Hematopoietic multipotent progenitor cell (in vitro differentiated cells): ENCODE results near the gene MRPL55. TPM values are rescaled to one million over a fixed set of nuclear protein-coding genes. Genes with fewer than 3 reads are reported as not detected.
A peak's percentile ranks its signal among the peaks of the same experiment; 100 is the strongest.

Source experiments
- DNase-seq, 3 donors: peaks; one replicate each; pipeline ENCODE4 v3.0.0-alpha.2; 2011 to 2015; ENCODE audit warnings: low read depth in 2 of 3, low spot score in 2 of 3
- total RNA-seq: library from RNA; depleted of rRNA; stranded (reverse); fragments of >200 nt; gene quantifications from one replicate; pipeline ENCODE4 v1.2.3, GENCODE V29; 2012

The MRPL55 gene
- total RNA-seq = 82.7 TPM

DNA sequence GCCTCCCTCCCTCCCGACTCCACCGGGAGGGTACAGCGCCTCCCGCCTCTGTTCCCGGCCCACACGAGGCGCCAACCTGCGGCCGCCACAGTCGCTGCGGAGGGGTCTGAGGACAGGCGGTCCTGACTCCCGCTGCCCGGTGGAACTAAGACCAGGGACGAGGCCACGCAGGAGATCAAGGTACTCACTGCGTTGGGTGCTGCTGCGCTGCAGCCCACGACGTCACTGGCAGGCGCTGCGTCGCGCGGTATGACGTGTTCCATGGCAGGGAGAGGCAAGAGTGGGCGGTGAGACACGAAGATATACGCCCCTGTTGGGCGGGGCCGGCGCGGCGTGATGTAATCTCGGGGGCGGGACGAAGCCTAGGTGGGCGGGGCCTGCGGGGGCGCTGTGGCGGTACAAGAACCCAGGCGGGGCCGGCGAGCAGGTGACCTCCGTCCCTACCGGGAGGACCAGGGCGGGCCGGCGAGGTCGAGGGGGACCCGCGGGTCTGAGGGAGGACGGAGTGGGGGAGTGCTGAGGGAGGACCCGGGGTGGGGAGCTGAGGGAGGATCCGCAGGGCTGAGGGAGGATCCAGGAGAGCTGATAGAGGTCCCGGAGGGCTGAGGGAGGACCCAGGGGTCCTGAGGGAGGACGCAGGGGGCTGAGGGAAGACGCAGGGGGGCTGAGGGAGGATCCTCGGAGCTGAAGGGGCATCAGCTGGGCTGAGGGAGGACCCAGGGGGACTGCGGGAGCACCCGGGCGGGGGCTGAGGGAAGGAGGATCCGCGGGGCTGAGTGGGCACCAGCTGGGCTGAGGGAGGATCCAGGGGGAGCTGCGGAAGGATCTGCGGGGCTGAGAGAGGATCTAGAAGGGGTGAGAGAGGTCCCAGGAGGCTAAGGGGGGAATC is at the start of gene MRPL55:
MRPL55 (minus strand) TSS at position 227 of the 889 bp plus-strand sequence. CDS start 1,039 bp downstream, outside the sequence.
- peak; percentile 94 to 99 (median 97) for DNase-seq

DNA sequence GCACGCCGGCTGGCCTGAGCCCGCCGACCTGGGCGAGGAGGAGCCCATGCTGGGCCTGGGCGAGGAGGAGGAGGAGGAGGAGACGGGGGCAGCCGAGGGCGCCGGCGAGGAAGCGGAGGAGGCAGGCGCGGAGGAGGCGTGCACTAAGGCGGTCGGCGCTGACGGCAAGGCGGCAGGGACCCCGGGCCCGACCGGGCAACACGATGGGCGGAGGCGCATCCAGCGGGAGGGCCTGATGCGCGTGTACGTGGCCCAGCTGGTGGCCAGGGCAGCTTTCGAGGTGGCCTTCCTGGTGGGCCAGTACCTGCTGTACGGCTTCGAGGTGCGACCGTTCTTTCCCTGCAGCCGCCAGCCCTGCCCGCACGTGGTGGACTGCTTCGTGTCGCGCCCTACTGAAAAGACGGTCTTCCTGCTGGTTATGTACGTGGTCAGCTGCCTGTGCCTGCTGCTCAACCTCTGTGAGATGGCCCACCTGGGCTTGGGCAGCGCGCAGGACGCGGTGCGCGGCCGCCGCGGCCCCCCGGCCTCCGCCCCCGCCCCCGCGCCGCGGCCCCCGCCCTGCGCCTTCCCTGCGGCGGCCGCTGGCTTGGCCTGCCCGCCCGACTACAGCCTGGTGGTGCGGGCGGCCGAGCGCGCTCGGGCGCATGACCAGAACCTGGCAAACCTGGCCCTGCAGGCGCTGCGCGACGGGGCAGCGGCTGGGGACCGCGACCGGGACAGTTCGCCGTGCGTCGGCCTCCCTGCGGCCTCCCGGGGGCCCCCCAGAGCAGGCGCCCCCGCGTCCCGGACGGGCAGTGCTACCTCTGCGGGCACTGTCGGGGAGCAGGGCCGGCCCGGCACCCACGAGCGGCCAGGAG is 49.3 kb upstream of the MRPL55 start:
- no peak for DNase-seq

DNA sequence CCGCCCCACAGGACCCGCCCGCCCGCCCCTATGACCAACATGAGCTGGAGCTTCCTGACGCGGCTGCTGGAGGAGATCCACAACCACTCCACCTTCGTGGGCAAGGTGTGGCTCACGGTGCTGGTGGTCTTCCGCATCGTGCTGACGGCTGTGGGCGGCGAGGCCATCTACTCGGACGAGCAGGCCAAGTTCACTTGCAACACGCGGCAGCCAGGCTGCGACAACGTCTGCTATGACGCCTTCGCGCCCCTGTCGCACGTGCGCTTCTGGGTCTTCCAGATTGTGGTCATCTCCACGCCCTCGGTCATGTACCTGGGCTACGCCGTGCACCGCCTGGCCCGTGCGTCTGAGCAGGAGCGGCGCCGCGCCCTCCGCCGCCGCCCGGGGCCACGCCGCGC is 48.6 kb upstream of the MRPL55 start:
- DNase-seq = no peak

DNA sequence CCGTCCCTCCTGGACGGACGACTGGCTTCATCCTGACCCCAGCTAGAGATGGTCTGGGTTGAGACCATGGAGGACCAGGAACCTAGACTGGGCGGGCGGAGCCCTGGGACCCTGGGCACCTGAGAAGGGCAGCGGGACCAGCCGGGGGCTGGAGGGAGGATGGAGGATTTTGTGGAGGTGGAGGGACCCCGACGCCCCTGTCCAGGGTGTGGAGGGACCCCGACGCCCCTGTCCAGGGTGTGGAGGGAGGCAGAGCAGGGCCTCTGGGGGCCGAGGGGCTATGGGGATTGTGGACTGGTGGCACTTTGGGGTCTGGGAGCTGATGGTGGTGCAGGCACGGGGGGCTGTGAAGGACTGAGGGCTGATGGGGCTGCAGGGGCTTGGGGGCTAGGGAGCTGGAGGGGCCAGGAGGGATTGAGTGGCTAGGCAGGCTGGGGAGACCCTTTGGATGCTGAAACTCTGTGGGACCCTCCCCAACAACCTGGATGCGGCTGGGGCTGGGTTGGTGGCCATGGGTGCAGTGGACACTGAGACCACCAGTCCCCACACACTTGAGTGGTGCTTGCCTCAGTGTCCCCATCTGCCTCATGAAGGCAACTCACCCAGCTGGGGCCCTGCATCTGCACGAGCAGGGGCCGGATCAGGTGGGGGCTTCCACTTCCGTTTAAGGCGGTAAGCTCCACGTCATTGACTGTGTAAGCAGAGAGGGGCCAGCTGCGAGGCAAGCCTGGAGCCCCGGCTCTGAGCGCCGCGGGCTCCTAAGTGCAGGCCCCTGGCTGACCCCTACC is 48.0 kb upstream of the MRPL55 start:
- peak in 1 of 3 donors; percentile 50 for DNase-seq

DNA sequence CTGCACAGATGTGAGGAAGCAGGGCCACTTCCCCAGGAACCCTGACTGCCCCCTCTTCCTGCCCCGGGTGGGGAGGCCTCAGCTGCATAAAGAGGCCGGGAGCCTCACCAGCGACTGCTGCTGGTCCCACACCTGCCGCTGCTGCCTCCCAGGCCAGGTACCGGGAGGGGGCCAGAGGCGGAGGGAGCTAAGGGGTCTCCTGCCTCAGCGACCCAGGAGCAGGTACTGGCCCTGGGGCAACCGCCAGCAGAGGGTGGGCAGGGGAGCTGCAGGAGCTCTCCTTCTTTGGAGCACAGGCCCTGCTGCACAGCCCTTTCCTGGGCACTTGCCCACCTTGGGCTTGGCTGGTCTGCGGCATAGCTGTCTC is 47.4 kb upstream of the MRPL55 start:
- DNase-seq = peak in 1 of 3 donors; percentile 68

DNA sequence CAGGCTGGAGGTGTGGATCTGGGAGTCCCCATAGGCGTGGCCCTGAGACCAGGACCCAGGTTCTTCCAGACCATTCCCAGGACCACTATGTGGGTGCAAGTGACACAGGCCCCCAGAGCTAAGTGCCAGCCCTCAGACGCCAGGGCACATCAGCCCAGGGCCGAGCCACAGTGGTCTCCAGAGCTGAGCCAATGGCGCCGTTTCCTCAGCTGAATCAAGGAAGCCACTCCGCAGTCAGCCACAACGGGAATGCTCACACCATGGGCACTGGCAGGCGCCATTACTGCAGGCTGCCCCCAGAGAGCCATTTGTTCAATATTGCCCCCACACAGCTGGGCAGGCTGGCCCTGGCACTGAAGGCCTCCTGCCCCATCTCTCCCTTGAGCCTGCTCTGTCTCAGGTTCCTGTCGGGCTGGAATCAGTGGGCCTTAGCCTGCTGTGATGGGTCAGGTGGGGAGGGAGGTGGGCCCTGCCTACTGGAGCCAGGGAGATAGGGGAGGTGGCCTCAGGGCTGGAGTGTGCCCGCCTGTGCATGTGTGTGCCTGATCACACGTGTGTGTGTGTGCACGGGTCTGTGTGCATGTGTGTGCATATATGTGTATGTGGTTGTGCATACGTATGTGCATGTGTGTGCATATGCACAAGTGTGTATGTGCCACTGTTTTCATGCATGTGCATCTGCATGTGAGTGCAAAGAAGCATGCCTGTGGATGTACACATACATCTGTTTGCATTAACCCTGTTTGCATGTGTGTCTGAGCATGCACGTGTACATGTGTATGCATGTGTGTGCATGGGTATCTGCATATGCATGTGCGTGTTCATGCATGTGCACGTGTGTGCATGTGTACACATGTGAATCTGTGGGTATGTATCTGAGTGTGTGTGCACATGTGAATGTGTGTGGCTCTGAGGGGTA is 46.8 kb upstream of the MRPL55 start:
- DNase-seq = no peak

DNA sequence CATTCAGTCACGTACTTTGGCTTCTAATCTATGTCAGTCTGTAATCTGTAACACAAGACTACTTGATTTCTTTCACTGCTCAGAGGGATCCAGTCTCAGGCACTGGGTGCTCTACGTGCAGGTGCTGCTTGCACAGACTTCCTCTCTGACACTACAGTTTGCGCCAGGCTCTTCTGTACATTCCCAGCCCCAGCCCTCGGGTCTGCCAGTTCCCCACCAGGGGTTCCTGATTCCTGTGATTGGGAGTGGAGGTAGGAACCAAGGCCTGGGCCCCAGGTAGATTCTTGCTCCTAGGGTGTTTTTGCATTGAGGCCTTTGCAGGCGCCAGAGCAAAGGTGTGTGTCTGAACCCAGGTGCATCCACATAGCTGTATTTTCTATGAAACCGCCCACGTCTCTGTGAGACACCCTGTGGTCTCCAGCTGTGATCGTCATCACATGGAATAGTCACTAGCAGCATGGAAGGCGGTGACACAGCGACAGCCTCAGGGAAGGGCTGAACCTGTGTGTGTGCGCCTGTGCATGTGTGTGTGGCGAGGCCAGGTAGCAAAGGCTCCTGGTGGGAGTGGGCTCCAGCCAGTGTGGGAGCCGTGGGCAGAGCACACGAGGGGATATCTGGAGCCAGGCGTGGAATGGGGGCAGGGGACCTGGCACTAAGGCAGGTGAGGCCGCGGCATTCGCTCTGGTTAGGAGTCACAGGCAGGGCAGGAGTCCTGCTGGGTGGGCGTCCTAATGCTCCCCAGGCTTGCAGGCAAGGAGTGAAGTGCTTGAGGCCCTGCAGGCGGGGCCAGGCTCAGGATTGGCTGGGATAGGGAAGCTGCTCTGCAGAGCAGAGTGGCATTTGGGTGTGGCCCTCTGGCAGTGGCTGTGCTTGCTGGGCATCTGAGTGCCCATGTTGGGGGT is 45.8 kb upstream of the MRPL55 start:
- no peak for DNase-seq

DNA sequence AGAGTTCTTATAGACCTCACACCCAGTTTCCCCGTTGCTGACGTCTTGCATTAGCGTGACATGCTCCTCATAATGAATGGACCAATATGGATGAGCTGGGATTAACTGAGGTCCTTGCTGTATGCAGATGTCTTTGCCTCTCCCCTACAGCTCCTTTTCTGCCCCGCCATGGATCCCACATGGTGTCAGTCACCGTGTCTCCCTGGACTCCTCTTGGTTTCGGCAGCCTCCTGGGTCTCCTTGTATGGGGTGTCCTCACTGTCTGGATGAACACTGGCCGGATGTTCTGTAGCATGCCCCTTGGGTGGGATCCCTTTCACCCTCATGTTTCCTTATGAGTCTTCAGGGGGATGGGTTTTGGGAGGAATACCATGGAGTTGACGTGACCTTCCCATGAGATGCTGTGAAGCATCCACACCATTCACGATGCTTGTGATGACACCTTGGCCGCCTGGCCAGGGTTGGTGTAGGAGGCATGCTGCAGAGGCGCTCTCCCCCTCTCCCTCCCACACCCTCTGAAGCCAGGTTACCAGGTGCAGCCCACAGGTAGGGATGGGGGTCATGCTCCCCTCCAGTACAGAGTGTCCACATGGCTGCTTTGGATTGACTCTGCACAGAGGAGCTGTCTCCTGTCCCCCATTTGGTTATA is 45.0 kb upstream of the MRPL55 start:
- no peak for DNase-seq

DNA sequence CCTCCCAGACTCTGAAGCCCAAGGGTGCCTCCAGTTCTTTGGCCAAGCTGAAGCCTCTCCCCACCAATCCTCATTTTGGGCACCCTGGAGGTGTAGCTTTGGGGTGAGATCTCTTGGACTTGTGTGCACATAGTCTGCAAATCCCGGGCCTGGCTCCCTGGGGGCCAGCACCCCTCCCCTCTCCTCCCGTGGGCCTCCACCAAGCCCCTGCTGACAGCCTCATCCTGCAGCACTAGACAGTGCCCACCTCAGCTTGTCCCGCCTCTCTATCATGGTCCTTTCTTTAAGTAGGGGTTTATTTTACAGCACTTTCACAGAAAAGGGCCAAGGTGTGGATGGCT is 43.8 kb upstream of the MRPL55 start:
- DNase-seq = no peak

DNA sequence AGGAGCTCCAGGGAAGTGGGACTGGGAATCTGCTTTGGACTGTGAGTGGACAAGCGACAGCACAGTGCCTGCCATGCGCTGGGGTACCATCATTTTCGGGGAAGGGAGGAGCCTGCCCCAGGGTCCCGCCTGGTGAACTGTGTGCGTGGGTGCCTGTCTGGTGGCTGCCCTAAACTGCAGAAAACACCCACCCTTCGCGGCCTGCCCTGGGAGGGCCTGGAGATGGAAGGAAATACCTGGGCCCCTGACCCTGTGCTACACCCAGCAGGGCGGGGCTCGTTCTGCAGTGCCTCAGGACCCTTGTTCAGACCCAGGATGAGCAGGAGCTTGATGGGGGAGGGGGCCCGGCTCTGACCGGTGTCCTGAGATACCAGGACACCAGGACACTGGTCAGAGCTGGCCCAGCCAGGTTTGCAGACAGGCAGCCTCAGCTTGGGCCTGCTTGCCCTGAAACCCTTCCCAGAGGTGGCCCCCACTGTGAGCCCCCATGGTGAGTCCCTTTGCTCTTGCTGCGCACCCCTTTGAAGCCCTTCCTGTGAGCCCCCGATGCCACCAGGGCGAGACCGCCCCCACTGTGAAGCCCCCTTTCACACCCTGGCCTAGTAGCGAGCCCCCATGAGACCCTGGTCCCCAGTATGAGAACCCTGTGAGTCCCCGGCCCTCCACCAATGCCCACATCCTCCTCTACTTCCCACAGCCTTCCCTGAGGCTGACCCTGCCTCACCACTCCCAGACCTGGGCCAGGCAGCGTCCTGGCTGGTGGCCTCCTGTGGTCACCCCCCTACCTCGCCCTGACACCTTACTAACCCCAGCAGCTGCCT is 43.2 kb upstream of the MRPL55 start:
- no peak for DNase-seq

DNA sequence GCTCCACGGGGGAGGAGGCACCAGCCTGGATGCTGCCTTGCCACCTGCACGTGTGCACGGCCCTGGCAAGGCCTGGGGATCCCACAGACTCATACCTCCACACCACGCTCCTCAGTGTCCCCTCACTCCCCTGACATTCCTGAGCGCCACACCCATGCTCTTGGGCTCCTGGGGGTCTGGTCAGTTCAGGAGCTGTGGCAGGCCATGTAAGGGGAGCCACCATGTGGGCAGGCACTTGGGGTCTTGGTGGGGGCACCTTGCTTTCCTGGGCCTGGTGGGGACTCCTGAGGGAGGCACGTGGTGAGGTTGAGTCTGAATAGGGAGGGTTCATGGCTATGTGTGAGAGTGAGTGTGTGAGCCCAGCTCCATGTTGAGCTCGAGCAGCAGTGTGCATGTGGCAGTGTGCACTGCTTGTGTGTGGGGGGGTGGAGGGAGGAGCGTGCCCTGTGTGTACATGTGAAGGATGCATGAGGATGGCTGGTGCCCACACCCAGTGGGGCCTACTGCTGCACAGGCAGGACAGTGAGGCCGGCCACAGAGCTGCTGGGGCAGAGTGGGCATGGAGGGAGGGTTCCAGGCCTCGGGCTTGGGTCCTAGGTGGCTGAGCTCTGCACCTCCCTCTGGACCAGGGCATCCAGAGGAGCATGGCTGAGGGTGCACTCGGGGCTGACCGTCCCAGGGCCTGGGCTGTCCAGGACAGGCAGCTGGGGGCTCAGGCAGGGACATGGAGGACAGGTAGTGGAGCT is 42.3 kb upstream of the MRPL55 start:
- DNase-seq = no peak

DNA sequence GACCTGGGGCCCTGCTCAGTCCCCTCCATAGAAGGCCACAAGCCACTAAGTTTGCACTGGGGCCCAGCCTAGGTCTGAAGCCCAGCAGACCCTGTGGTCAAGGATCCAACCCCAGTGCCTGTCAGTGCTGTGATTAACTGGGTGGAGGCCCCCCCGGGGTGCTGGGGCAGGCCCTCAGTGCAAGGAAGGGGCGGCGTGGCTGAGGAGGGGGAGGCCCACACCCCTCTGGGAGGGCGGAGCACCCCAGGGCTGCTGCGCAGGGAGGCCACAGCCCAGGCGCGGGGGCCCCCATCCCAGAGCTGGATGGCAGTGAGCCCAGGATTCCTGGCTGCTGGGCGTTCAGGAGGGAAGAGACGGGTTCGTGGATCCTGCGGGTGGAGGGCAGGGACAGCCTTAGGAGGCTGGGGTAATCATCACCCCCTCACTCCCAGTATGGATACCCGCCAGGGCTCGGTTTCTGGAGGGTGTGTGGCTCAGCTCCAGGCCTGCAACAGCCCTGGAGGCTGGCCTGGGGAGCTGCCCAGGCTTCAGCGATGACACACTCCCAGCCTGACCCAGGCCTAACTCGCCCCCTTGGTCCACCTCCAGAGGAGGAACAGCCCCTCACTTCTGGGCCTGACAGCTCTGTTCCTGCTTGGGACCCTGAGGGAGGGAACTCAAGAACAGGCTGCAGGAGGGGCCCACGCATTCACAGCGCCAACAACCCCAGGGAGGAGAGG is 41.5 kb upstream of the MRPL55 start:
- DNase-seq = no peak

DNA sequence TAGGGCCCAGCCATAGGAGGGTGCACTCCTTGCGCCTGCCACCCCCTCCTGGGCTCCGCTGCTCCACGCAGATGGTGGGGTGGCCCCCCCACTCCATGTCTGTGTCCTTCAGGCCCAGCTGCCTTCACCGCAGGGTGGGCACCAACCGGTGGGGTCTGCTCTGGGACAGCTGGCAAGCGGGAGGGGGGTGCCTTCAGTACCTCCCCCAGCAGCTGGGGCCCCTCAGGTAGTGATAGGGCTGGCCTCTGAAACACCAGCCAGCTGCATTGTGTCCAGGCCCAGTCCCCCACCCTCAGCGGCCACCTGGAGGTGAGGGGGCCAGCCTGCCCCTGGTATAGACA is 41.0 kb upstream of the MRPL55 start:
- DNase-seq = no peak

DNA sequence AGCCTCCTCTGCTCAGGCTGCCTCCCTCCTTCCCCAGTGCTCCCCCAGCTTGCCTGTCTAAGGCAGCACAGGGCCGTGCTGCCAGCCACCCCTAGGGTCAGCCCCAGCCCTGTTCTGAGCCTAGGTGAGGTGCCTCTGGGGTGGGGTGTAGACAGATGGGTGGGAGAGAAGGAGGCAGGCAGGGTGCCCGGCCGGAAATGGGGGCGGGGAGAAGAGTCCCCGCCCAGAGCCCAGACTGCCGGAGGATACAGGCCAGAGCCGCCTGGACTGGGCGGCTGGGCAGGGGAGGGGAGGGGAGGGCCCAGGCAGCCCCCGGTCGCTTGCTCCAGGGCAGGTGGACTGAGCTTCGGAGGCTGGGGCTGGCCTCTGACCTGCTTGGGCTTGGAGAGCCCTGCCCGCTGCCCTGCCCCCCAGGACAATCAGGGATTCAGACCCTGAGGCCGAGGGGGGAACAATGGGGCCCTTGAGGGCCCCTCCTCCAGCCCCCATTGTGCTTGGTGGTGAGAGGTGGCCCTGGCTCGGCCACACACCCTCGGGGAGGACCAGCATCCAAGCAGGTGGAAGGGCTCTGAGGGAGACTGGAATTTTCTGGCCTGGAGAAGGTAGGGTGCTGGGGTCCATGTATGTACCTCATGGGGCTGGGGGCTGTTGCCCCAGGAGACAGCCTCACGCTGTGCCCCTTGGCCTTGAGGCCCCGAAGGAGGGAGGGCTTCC is 40.5 kb upstream of the MRPL55 start, which contains the start of gene GJC2:
GJC2 (plus strand) TSS at position 525 of the 714 bp plus-strand sequence. CDS start 7,829 bp downstream, outside the sequence.
- no peak for DNase-seq

DNA sequence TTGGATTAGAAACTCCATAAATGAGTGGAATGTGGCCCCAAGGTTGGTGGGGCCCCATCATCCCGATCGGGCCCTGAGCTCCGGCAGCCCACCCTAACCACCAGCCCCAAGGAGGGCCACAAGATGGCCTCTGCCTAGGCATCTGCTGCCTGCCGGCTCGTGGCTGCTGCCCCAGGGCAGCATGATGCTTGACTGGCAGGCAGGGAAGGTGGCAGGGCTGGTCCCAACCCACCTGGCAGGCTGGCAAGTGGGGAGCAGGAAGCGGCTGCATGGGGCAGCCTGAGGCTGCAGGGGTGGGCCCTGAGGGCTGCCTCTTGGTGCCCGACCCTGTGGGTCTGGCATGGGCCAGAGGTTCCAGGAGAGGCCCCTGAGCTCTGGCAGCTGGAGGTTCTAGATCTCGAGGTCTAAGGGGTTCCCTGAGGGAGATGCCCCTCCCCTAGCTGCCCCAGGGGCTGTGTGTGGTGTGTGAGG is 39.9 kb upstream of the MRPL55 start:
- no peak for DNase-seq
